ENCODE measurements around the gene NOP9. TPM values are rescaled to one million over a fixed set of nuclear protein-coding genes. Genes with fewer than 3 reads are reported as not detected.

NOP9 gene
- total RNA-seq, 1 donor from 2014 or later, result 23.5 TPM

GRCh38 chr14:24269368-24269767 lies 30.3 kb upstream of the NOP9 start:
- no peak for TF ChIP-seq EZH2 (IDR thresholded peaks at IDR 0.05; ENCODE audit: insufficient read depth, low read length)
- no peak for TF ChIP-seq CTCF (IDR thresholded peaks at IDR 0.05; ENCODE audit: insufficient read depth, low read depth, low read length)
- H3K27ac ChIP-seq (ENCODE audit: low read depth, low read length), result no peak overlapping the region
- H4K20me1 ChIP-seq (ENCODE audit: insufficient read depth, low read length), result no peaks in the 10 kb centered on the region
- H3K9me3 Mint-ChIP-seq (ENCODE audit: unreplicated experiment), result no peaks in the 10 kb centered on the region
- no peak overlapping the region for H3K9ac ChIP-seq (ENCODE audit: low read length)
- no peak for DNase-seq (ENCODE audit: low read depth)
- no peak for FAIRE-seq
- peaks cover 29% of the 10 kb centered on the region for H3K36me3 Mint-ChIP-seq (ENCODE audit: low read depth, unreplicated experiment)
- no peaks in the 10 kb centered on the region for H3K27me3 Mint-ChIP-seq (ENCODE audit: low read depth, unreplicated experiment)
- H3K9me3 ChIP-seq (ENCODE audit: insufficient read depth, low read depth, low read length), result no peaks in the 10 kb centered on the region
- H3K27me3 ChIP-seq (ENCODE audit: insufficient read depth, low read length), result no peaks in the 10 kb centered on the region
- no peak overlapping the region for H3K4me3 ChIP-seq (ENCODE audit: insufficient read depth, low read depth, low read length)
- no peak overlapping the region for H3K4me3 Mint-ChIP-seq (ENCODE audit: unreplicated experiment)
- no peaks in the 10 kb centered on the region for H3K79me2 ChIP-seq (ENCODE audit: insufficient read depth, low read length)
- peaks cover 7% of the 10 kb centered on the region for H3K36me3 ChIP-seq (ENCODE audit: insufficient read depth, low read length)
- H2AFZ ChIP-seq (ENCODE audit: low read depth, low read length), result no peak overlapping the region
- peaks cover 7% of the 10 kb centered on the region for H3K4me1 Mint-ChIP-seq (ENCODE audit: low read depth, unreplicated experiment)
- peaks cover 5% of the 10 kb centered on the region for H3K4me1 ChIP-seq (ENCODE audit: insufficient read depth, low read length)
- no peak overlapping the region for H3K4me2 ChIP-seq (ENCODE audit: low read length)
- H3K27ac Mint-ChIP-seq (ENCODE audit: unreplicated experiment), result no peak overlapping the region

DNA sequence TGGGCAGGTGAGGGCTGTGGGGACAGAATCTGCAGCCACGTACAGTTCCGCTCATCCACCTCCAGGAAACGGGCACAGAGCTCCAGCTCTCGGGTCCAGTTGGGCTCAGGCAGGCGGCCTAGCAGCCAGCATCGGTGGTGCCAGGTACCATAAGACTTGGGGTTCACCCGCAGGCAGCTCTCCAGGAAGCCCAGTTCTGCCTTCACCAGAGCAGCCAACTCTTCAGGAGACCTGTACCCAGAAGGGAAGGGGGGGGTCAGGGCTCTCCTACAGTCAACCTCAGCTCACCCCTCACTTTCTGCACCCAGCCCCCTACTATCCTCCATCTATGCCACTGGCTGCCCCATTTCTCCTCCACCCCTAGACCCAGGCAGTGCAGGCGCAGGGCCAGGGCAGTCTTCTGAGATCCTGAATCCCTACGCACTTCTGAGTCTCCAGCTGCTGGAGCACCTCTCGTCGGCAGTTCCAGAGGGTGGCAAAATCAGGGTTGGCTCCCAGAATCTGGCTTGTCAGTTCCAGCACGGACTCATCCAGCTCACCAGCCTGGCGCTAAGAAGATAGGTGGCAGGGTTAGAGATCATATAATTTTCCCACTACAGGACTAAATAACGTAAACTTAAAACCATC lies 29.6 kb upstream of the NOP9 start:
- no peaks in the 10 kb centered on the region for H3K27me3 ChIP-seq (ENCODE audit: insufficient read depth, low read length)
- H3K9ac ChIP-seq (ENCODE audit: low read length), result no peak overlapping the region
- no peaks in the 10 kb centered on the region for H3K9me3 ChIP-seq (ENCODE audit: insufficient read depth, low read depth, low read length)
- Mint-ChIP-seq H3K27ac (ENCODE audit: unreplicated experiment) (no peak overlapping the region), H3K4me3 (ENCODE audit: unreplicated experiment) (peak overlapping the region; percentile 92), H3K27me3 (ENCODE audit: low read depth, unreplicated experiment) (no peaks in the 10 kb centered on the region), H3K4me1 (ENCODE audit: low read depth, unreplicated experiment) (peaks cover 7% of the 10 kb centered on the region), H3K9me3 (ENCODE audit: unreplicated experiment) (no peaks in the 10 kb centered on the region), H3K36me3 (ENCODE audit: low read depth, unreplicated experiment) (peaks cover 28% of the 10 kb centered on the region)
- H3K36me3 ChIP-seq (ENCODE audit: insufficient read depth, low read length), result peaks cover 7% of the 10 kb centered on the region
- peaks cover 5% of the 10 kb centered on the region for H3K4me1 ChIP-seq (ENCODE audit: insufficient read depth, low read length)
- H3K4me2 ChIP-seq (ENCODE audit: low read length), result no peak overlapping the region
- H3K4me3 ChIP-seq (ENCODE audit: insufficient read depth, low read depth, low read length), result no peak overlapping the region
- no peak overlapping the region for H3K27ac ChIP-seq (ENCODE audit: low read depth, low read length)
- H4K20me1 ChIP-seq (ENCODE audit: insufficient read depth, low read length), result no peaks in the 10 kb centered on the region
- DNase-seq (ENCODE audit: low read depth), result no peak
- TF ChIP-seq CTCF (IDR thresholded peaks at IDR 0.05; ENCODE audit: insufficient read depth, low read depth, low read length), result no peak
- no peak for TF ChIP-seq EZH2 (IDR thresholded peaks at IDR 0.05; ENCODE audit: insufficient read depth, low read length)
- no peaks in the 10 kb centered on the region for H3K79me2 ChIP-seq (ENCODE audit: insufficient read depth, low read length)
- no peak overlapping the region for H2AFZ ChIP-seq (ENCODE audit: low read depth, low read length)
- FAIRE-seq, result no peak

GRCh38 chr14:24270537-24271133 lies 29.0 kb upstream of the NOP9 start:
- Histone ChIP-seq H3K9me3 (ENCODE audit: insufficient read depth, low read depth, low read length) (no peaks in the 10 kb centered on the region), H3K27ac (ENCODE audit: low read depth, low read length) (peak overlapping the region; percentile 92), H3K79me2 (ENCODE audit: insufficient read depth, low read length) (no peaks in the 10 kb centered on the region), H2AFZ (ENCODE audit: low read depth, low read length) (peak overlapping the region; percentile 93), H3K4me2 (ENCODE audit: low read length) (peak overlapping the region; percentile 94), H3K27me3 (ENCODE audit: insufficient read depth, low read length) (no peaks in the 10 kb centered on the region), H4K20me1 (ENCODE audit: insufficient read depth, low read length) (no peaks in the 10 kb centered on the region), H3K4me1 (ENCODE audit: insufficient read depth, low read length) (peaks cover 5% of the 10 kb centered on the region), H3K36me3 (ENCODE audit: insufficient read depth, low read length) (peaks cover 7% of the 10 kb centered on the region), H3K9ac (ENCODE audit: low read length) (peak overlapping the region; percentile 94), H3K4me3 (ENCODE audit: insufficient read depth, low read depth, low read length) (peak overlapping the region; percentile 82)
- no peak for FAIRE-seq
- H3K27ac Mint-ChIP-seq (ENCODE audit: unreplicated experiment), result peak overlapping the region; percentile 93
- TF ChIP-seq CTCF (IDR thresholded peaks at IDR 0.05; ENCODE audit: insufficient read depth, low read depth, low read length) (no peak), EZH2 (IDR thresholded peaks at IDR 0.05; ENCODE audit: insufficient read depth, low read length) (no peak)
- peaks cover 25% of the 10 kb centered on the region for H3K36me3 Mint-ChIP-seq (ENCODE audit: low read depth, unreplicated experiment)
- no peaks in the 10 kb centered on the region for H3K27me3 Mint-ChIP-seq (ENCODE audit: low read depth, unreplicated experiment)
- DNase-seq (ENCODE audit: low read depth), result no peak
- H3K4me3 Mint-ChIP-seq (ENCODE audit: unreplicated experiment), result peak overlapping the region; percentile 92
- no peaks in the 10 kb centered on the region for H3K9me3 Mint-ChIP-seq (ENCODE audit: unreplicated experiment)
- H3K4me1 Mint-ChIP-seq (ENCODE audit: low read depth, unreplicated experiment), result peaks cover 7% of the 10 kb centered on the region

All from astrocyte (in vitro differentiated cells and primary cell).